MCF 10A (cell line): ENCODE results near the gene MYH10. TPM values are rescaled to one million over a fixed set of nuclear protein-coding genes. Genes with fewer than 3 reads are reported as not detected.

ENCODE experiments used
- BruUV-seq: library from RNA; stranded (reverse); fragments of 400-500 nt; replicated peaks from 2 replicates; lab custom pipeline; 2021; lab: Mats Ljungman, UMichigan
- CTCF ChIA-PET: fragments of 300-600 bp; sonication (Branson Sonifier 250); formaldehyde crosslinking; extraction: SDS; loops from one replicate; lab custom pipeline; 2021; ENCODE audit warnings: antibody characterized with exemption, inconsistent platforms; lab: Yijun Ruan, JAX
- POLR2A ChIA-PET: fragments of 300-600, 350-650 bp; sonication (Branson Sonifier 250); formaldehyde crosslinking; extraction: SDS; loops from one replicate; lab custom pipeline; 2020; ENCODE audit warnings: antibody characterized with exemption, inconsistent platforms; lab: Yijun Ruan, JAX
- DNase-seq: peaks from one replicate; pipeline ENCODE4 v3.0.0-alpha.2; 2018; ENCODE audit not compliant: unreplicated experiment
- H3K27ac Mint-ChIP-seq: one replicate; pipeline ENCODE4 v1.8.0; 2022; ENCODE audit warnings: mild to moderate bottlenecking, low read depth, mixed read lengths; ENCODE audit not compliant: unreplicated experiment
- H3K27me3 Mint-ChIP-seq: one replicate; pipeline ENCODE4 v1.8.0; 2022; ENCODE audit warnings: mixed read lengths; ENCODE audit not compliant: insufficient read depth, unreplicated experiment
- H3K36me3 Mint-ChIP-seq: one replicate; pipeline ENCODE4 v1.8.0; 2022; ENCODE audit warnings: mild to moderate bottlenecking, moderate library complexity, mixed read lengths; ENCODE audit not compliant: insufficient read depth, unreplicated experiment
- H3K4me1 Mint-ChIP-seq: one replicate; pipeline ENCODE4 v1.8.0; 2022; ENCODE audit warnings: mixed read lengths; ENCODE audit not compliant: insufficient read depth, unreplicated experiment
- H3K4me3 Mint-ChIP-seq: one replicate; pipeline ENCODE4 v1.8.0; 2022; ENCODE audit warnings: mild to moderate bottlenecking, moderate library complexity, mixed read lengths; ENCODE audit not compliant: unreplicated experiment
- H3K9me3 Mint-ChIP-seq: one replicate; pipeline ENCODE4 v1.8.0; 2022; ENCODE audit warnings: mixed read lengths; ENCODE audit not compliant: unreplicated experiment
- CTCF ChIP-seq: fragments of 200-600 bp; IDR thresholded peaks from one replicate; pipeline ENCODE4 v1.8.0; 2022; ENCODE audit warnings: antibody characterized with exemption, mild to moderate bottlenecking; ENCODE audit not compliant: unreplicated experiment
- intact Hi-C: fragments of 100-400 bp; cut with micrococcal nuclease; formaldehyde crosslinking; loops from 2 replicates; pipeline ENCODE4 v1.14.1; 2022
- total RNA-seq: library from RNA; stranded (reverse); gene quantifications from 2 replicates; pipeline ENCODE4 v1.2.3, GENCODE V29; 2022

The MYH10 gene
- total RNA-seq, 1 experiment from 2014 or later = 43.0 TPM

DNA sequence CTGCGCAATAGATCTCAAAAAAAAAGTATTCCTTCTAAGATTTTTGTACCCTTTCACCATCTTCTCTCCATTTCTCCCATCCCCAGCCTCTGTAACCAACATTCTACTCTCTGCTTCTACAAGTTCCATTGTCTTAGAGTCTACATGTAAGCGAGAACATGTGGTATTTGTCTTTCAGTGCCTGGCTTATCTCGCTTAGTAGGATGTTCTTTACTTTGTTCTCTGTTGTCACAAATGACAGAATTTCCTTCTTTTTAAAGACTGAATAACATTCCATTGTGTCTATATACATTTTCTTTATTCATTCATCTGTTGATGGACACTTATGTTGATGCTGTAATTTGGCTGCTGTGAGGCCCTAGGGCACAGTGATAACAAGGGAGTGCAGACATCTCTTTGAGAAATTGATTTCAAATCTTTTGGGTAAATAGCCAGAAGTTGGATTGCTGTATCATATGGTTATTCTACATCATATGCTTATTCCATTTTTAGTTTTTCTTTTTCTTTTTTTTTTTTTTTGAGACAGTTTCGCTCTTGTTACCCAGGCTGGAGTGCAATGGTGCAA, 37.7 kb upstream of the MYH10 start:
- no peaks in the 10 kb centered on the region for H3K9me3 Mint-ChIP-seq
- no TSS peak for BruUV-seq
- no peak overlapping the region for H3K27ac Mint-ChIP-seq
- no peaks in the 10 kb centered on the region for H3K4me1 Mint-ChIP-seq
- TF ChIP-seq CTCF = no peak
- H3K4me3 Mint-ChIP-seq = no peak overlapping the region
- DNase-seq = no peak
- ChIA-PET POLR2A (no interaction called here), CTCF (no interaction called here)
- intact Hi-C loops = no loop called here
- H3K27me3 Mint-ChIP-seq = no peaks in the 10 kb centered on the region
- H3K36me3 Mint-ChIP-seq = no peaks in the 10 kb centered on the region

- H3K4me3 Mint-ChIP-seq = no peak overlapping the region
- TF ChIP-seq CTCF = no peak
- BruUV-seq = no TSS peak
- intact Hi-C loops = no loop called here
- H3K27me3 Mint-ChIP-seq = no peaks in the 10 kb centered on the region
- DNase-seq = no peak
- ChIA-PET POLR2A (interaction anchor here (0.6 kb wide), 1 partner anchor 287 kb away, joined by 3 read pairs; no protein-coding TSS in a partner anchor), CTCF (interaction anchor here (1.2 kb wide), 1 partner anchor 119 kb away, joined by 7 read pairs; no protein-coding TSS in a partner anchor)
- H3K36me3 Mint-ChIP-seq = no peaks in the 10 kb centered on the region
- no peak overlapping the region for H3K27ac Mint-ChIP-seq
- H3K9me3 Mint-ChIP-seq = no peaks in the 10 kb centered on the region
- H3K4me1 Mint-ChIP-seq = no peaks in the 10 kb centered on the region
Observed at GRCh38 chr17:8667421-8667820, 36.9 kb upstream of the MYH10 start.

- ChIA-PET POLR2A (no interaction called here), CTCF (interaction anchor here (0.7 kb wide), 1 partner anchor 120 kb away, joined by 3 read pairs; no protein-coding TSS in a partner anchor)
- no peak for TF ChIP-seq CTCF
- no peak overlapping the region for H3K27ac Mint-ChIP-seq
- no peaks in the 10 kb centered on the region for H3K27me3 Mint-ChIP-seq
- H3K36me3 Mint-ChIP-seq = no peaks in the 10 kb centered on the region
- H3K9me3 Mint-ChIP-seq = peaks cover 5% of the 10 kb centered on the region
- H3K4me3 Mint-ChIP-seq = no peak overlapping the region
- DNase-seq = no peak
- intact Hi-C loops = no loop called here
- no peaks in the 10 kb centered on the region for H3K4me1 Mint-ChIP-seq
- BruUV-seq = no TSS peak
Observed at GRCh38 chr17:8665684-8666083, 35.2 kb upstream of the MYH10 start.

- Mint-ChIP-seq H3K4me1 (no peaks in the 10 kb centered on the region), H3K36me3 (no peaks in the 10 kb centered on the region), H3K4me3 (no peak overlapping the region), H3K27ac (no peak overlapping the region), H3K9me3 (peaks cover 7% of the 10 kb centered on the region), H3K27me3 (no peaks in the 10 kb centered on the region)
- DNase-seq = no peak
- ChIA-PET POLR2A (no interaction called here), CTCF (interaction anchor here (0.5 to 0.7 kb wide), 3 partner anchors 89 to 229 kb away, joined by 3 read pairs; no protein-coding TSS in a partner anchor)
- intact Hi-C loops = no loop called here
- TF ChIP-seq CTCF = no peak
- no TSS peak for BruUV-seq
Observed at GRCh38 chr17:8664456-8665126, 34.1 kb upstream of the MYH10 start.
